ENCODE measurements around the gene AGTRAP. TPM values are rescaled to one million over a fixed set of nuclear protein-coding genes. Genes with fewer than 3 reads are reported as not detected.
A peak's percentile ranks its signal among the peaks of the same experiment; 100 is the strongest.

The AGTRAP gene
- total and polyA plus RNA-seq, 9 of the 15 experiments (the other 6 are each of a cell fraction or from before 2014, with no cell fraction given) = 26.8 to 105 (median 57.5) TPM

GRCh38 chr1:11735531-11735853 is 444 bp upstream of the AGTRAP start (continued):
- TF ChIP-seq TOE1 (IDR thresholded peaks at IDR 0.05; ENCODE audit: borderline replicate concordance) (no peak), TOE1 (CRISPR knock-in tag; IDR thresholded peaks at IDR 0.05; ENCODE audit: borderline replicate concordance, low read depth) (peak; percentile 73; the same call in 1 of the 2 replicates), ATF7 (IDR thresholded peaks at IDR 0.05) (no peak), ZBTB1 (CRISPR knock-in tag; IDR thresholded peaks at IDR 0.05; ENCODE audit: borderline replicate concordance, low read depth) (0 out of 2 replicates have a peak, but pooled peaks have one; percentile 19), CBX2 (IDR thresholded peaks at IDR 0.05; ENCODE audit: insufficient read depth, low read length, poor library complexity, severe bottlenecking) (no peak), ATF1 (CRISPR knock-in tag; IDR thresholded peaks at IDR 0.05) (no peak), ATF1 (tag; IDR thresholded peaks at IDR 0.05) (no peak), ASH1L (IDR thresholded peaks at IDR 0.05; ENCODE audit: borderline replicate concordance, low read depth, partially characterized antibody) (no peak), BCL6 (CRISPR knock-in tag; IDR thresholded peaks at IDR 0.05) (no peak), EGR1 (conservative IDR thresholded peaks at IDR 0.05) (no peak), MAFF (IDR thresholded peaks at IDR 0.05; ENCODE audit: low read length) (0 out of 2 replicates have a peak, but pooled peaks have one; percentile 3), ZNF431 (CRISPR knock-in tag; IDR thresholded peaks at IDR 0.05) (no peak), AFF4 (CRISPR knock-in tag; IDR thresholded peaks at IDR 0.05) (no peak), RB1 (IDR thresholded peaks at IDR 0.05; ENCODE audit: low read depth) (no peak), ZNF347 (CRISPR knock-in tag; IDR thresholded peaks at IDR 0.05; ENCODE audit: low read depth) (no peak), POLR3G (IDR thresholded peaks at IDR 0.05; ENCODE audit: extremely low read depth, insufficient read length, insufficient replicate concordance) (no peak), IFI16 (CRISPR knock-in tag; IDR thresholded peaks at IDR 0.05) (no peak), HDGF (IDR thresholded peaks at IDR 0.05) (0 out of 2 replicates have a peak, but pooled peaks have one; percentile 60), ZC3H11A (IDR thresholded peaks at IDR 0.05; ENCODE audit: low read depth, low read length) (no peak), HES1 (IDR thresholded peaks at IDR 0.05; ENCODE audit: low read depth) (no peak), SMARCB1 (IDR thresholded peaks at IDR 0.05; ENCODE audit: insufficient read length, low read depth) (no peak), CBX3 (IDR thresholded peaks at IDR 0.05; ENCODE audit: borderline replicate concordance in 1 of 2, low read length in 2 of 2) (no peak), ERF (CRISPR knock-in tag; IDR thresholded peaks at IDR 0.05) (no peak)
- TF ChIP-seq, protein P1, sequence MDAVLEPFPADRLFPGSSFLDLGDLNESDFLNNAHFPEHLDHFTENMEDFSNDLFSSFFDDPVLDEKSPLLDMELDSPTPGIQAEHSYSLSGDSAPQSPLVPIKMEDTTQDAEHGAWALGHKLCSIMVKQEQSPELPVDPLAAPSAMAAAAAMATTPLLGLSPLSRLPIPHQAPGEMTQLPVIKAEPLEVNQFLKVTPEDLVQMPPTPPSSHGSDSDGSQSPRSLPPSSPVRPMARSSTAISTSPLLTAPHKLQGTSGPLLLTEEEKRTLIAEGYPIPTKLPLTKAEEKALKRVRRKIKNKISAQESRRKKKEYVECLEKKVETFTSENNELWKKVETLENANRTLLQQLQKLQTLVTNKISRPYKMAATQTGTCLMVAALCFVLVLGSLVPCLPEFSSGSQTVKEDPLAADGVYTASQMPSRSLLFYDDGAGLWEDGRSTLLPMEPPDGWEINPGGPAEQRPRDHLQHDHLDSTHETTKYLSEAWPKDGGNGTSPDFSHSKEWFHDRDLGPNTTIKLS (IDR thresholded peaks at IDR 0.05; ENCODE audit: borderline replicate concordance, low read depth) = no peak
- TF ChIP-seq, protein P2, sequence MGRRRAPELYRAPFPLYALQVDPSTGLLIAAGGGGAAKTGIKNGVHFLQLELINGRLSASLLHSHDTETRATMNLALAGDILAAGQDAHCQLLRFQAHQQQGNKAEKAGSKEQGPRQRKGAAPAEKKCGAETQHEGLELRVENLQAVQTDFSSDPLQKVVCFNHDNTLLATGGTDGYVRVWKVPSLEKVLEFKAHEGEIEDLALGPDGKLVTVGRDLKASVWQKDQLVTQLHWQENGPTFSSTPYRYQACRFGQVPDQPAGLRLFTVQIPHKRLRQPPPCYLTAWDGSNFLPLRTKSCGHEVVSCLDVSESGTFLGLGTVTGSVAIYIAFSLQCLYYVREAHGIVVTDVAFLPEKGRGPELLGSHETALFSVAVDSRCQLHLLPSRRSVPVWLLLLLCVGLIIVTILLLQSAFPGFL (CRISPR knock-in tag; IDR thresholded peaks at IDR 0.05) = 0 out of 2 replicates have a peak, but pooled peaks have one; percentile 23
